HTR-8/SVneo (cell line): ENCODE results near the gene ART5.
"Not testable (repeated sequence)": the region's sequence is repeated elsewhere in the genome, so short reads cannot be mapped to it uniquely, and the experiment has no call there.

ENCODE experiments used
- DNase-seq: peaks from one replicate; pipeline ENCODE4 v3.0.0; 2011; ENCODE audit warnings: low spot score, mixed read lengths; ENCODE audit not compliant: insufficient read length
- FAIRE-seq: peaks from 2 replicates; lab custom pipeline; 2011; peaks lifted over from hg19 to GRCh38; lab: Jason Lieb, UNC

Gene ART5

GRCh38 chr11:3588776-3589175, 53.0 kb downstream of the ART5 start:
- not testable (repeated sequence) for FAIRE-seq, DNase-seq
